Kidney (tissue), 14 donors: ENCODE results near the gene PFDN6. TPM values are rescaled to one million over a fixed set of nuclear protein-coding genes. Genes with fewer than 3 reads are reported as not detected.
A peak's percentile ranks its signal among the peaks of the same experiment; 100 is the strongest.

ENCODE experiments used
- DNase-seq, 5 donors: peaks; one replicate each; pipeline ENCODE4 v3.0.0-alpha.2; 2013 to 2020
- FAIRE-seq: peaks from 2 replicates; lab custom pipeline; 2012; peaks lifted over from hg19 to GRCh38; lab: Jason Lieb, UNC
- H3K27ac ChIP-seq, 2 donors: one replicate each; pipeline ENCODE4 v1.7.0; 2013; ENCODE audit warnings: low read depth in 2 of 2, low read length in 2 of 2, inconsistent platforms in 1 of 2
- H3K27me3 ChIP-seq: one replicate; pipeline ENCODE4 v1.7.1; 2013; ENCODE audit warnings: low read length, inconsistent platforms; ENCODE audit not compliant: control insufficient read depth, insufficient read depth
- H3K36me3 ChIP-seq, 3 donors: one replicate each; pipeline versions ENCODE4 v1.7.0 to v1.7.1; 2013; ENCODE audit warnings: low read length in 3 of 3, control low read depth in 1 of 3, inconsistent platforms in 1 of 3; ENCODE audit not compliant: insufficient read depth in 3 of 3, control insufficient read depth in 2 of 3
- H3K4me1 ChIP-seq, 3 donors: one replicate each; pipeline versions ENCODE4 v1.7.0 to v1.7.1; 2013; ENCODE audit warnings: low read length in 3 of 3, inconsistent platforms in 1 of 3, low read depth in 1 of 3; ENCODE audit not compliant: control insufficient read depth in 2 of 3, insufficient read depth in 2 of 3
- H3K4me3 ChIP-seq, 3 donors: one replicate each; pipeline versions ENCODE4 v1.7.0 to v1.8.1; 2013; ENCODE audit warnings: low read length in 3 of 3, control low read depth in 1 of 3, inconsistent platforms in 1 of 3
- H3K9ac ChIP-seq, 3 donors: one replicate each; pipeline versions ENCODE4 v1.7.0 to v1.7.1; 2013; ENCODE audit warnings: low read length in 3 of 3, control low read depth in 1 of 3, inconsistent platforms in 1 of 3
- H3K9me3 ChIP-seq, 3 donors: one replicate each; pipeline versions ENCODE4 v1.7.0 to v1.7.1; 2013; ENCODE audit warnings: low read length in 3 of 3, control low read depth in 1 of 3, inconsistent platforms in 1 of 3; ENCODE audit not compliant: control insufficient read depth in 2 of 3, insufficient read depth in 1 of 3
- intact Hi-C: fragments of 100-400 bp; cut with DNase I; formaldehyde crosslinking; loops from one replicate; pipeline ENCODE4 v1.11.1; 2022
- polyA plus RNA-seq: library from polyadenylated mRNA; stranded (reverse); fragments of 350-450 nt; fragmentation: Illumina TruSeq; extraction: RNeasy Lipid Tissue Mini Kit (QIAGEN cat#74804); gene quantifications from one replicate; pipeline ENCODE4 v1.2.3, GENCODE V29; 2014; ENCODE audit warnings: low read depth, low replicate concordance; ENCODE audit not compliant: insufficient read depth
- total RNA-seq: library from RNA; stranded (reverse); fragmentation: NEBNext Ultra II Directional; extraction: Animal tissue kit (Norgen Biotek cat#: 25700); gene quantifications from one replicate; pipeline ENCODE4 v1.2.1, GENCODE V29; 2021
- TF ChIP-seq, protein P1 (sequence below): IDR thresholded peaks from 3 replicates; pipeline ENCODE4 v1.5.1; 2012; ENCODE audit warnings: mild to moderate bottlenecking, moderate library complexity, borderline replicate concordance; ENCODE audit not compliant: insufficient read depth; ENCODE audit errors: extremely low read depth
- donor health status: control.
- donor health status: control.
- donor health status: control.
- donor health status: control.
- donor health status: control.
- donor health status: DM: yes; HTN: yes; CAD: no.
- donor health status: Normal renal cell carcinoma (clear cell type).

The PFDN6 gene
- total and polyA plus RNA-seq, 2 donors from 2014 or later, result 46.8 to 159 TPM

DNA sequence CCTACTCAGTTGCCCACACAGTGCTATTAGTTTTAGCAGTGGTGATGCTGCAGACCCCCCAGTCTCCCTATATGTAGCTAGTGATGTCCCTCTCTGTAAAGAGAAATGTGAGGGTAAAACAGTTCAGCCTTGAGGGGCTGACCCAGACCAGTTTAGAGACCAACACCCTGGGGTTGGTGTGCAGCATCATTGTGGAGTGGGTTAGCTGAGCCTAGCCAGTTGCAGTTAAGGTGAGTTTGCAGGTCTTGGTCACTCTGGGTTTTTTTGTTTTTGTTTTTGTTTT lies 12.9 kb upstream of the PFDN6 start:
- TF ChIP-seq, protein P1, sequence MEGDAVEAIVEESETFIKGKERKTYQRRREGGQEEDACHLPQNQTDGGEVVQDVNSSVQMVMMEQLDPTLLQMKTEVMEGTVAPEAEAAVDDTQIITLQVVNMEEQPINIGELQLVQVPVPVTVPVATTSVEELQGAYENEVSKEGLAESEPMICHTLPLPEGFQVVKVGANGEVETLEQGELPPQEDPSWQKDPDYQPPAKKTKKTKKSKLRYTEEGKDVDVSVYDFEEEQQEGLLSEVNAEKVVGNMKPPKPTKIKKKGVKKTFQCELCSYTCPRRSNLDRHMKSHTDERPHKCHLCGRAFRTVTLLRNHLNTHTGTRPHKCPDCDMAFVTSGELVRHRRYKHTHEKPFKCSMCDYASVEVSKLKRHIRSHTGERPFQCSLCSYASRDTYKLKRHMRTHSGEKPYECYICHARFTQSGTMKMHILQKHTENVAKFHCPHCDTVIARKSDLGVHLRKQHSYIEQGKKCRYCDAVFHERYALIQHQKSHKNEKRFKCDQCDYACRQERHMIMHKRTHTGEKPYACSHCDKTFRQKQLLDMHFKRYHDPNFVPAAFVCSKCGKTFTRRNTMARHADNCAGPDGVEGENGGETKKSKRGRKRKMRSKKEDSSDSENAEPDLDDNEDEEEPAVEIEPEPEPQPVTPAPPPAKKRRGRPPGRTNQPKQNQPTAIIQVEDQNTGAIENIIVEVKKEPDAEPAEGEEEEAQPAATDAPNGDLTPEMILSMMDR, result no peak
- H3K27me3 ChIP-seq, result no peaks in the 10 kb centered on the region
- intact Hi-C loops, result no loop called here
- no peak for FAIRE-seq
- peaks cover 9 to 26% (median 19%) of the 10 kb centered on the region in 3 donors for H3K36me3 ChIP-seq
- peak overlapping the region in 1 of 2 donors; percentile 81 for H3K27ac ChIP-seq
- peak overlapping the region; percentile 59 to 65 (median 62) for H3K4me3 ChIP-seq
- no peaks in the 10 kb centered on the region for H3K9me3 ChIP-seq
- DNase-seq, result no peak
- H3K4me1 ChIP-seq, result peaks cover 6 to 30% (median 16%) of the 10 kb centered on the region in 3 donors
- peak overlapping the region; percentile 17 to 27 (median 21) for H3K9ac ChIP-seq

DNA sequence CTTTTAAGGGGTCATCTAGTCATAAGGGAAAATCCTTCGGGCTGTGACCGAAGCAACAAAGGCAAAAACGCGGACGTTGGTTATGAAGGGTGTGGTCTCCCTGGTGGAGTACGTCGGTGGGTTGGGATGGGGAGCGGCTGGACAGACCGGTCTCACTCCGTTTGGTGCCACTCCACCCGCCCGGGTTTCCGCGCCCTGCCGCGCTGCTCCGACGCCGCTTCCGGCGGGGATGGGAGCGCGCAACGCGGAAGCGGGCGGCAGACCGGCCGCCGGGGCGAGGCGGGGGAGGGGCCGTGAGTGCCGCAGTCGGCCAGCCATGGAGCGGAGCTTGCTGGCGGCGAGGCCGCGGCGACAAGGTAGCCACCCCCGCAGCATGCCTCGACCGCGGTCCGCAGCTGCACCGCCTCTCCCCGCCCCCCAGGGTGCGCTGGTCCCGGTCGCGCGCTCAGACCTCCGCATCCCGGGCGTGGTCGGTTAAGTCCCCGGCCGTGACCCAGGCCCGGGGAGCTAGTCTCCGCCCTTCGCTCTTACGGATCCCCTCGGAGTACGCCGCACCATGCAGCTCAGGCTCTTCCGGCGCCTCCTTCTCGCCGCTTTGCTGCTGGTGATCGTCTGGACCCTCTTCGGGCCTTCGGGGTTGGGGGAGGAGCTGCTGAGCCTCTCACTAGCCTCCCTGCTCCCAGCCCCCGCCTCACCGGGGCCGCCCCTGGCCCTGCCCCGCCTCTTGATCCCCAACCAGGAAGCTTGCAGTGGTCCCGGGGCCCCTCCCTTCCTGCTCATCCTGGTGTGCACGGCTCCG lies 12.3 kb upstream of the PFDN6 start, which contains the start of gene B3GALT4:
Gene B3GALT4 (plus strand): TSS at position 260 of the 799 bp plus-strand sequence. CDS start 297 bp downstream, at position 557.
- TF ChIP-seq, protein P1, result no peak
- Histone ChIP-seq H3K27me3 (no peaks in the 10 kb centered on the region), H3K9ac (peak within 1 kb of the TSS; percentile 17 to 52 (median 21)), H3K9me3 (no peaks in the 10 kb centered on the region), H3K36me3 (peaks cover 9 to 28% (median 19%) of the 10 kb centered on the region in 3 donors), H3K4me1 (peaks cover 6 to 30% (median 16%) of the 10 kb centered on the region in 3 donors), H3K27ac (peak within 1 kb of the TSS; percentile 75 to 81), H3K4me3 (peak within 1 kb of the TSS; percentile 59 to 65 (median 62))
- intact Hi-C loops, result no loop called here
- FAIRE-seq (no peak), DNase-seq (peak; percentile 83 to 94 (median 91))

GRCh38 chr6:33277663-33278391 lies 11.6 kb upstream of the PFDN6 start:
- peaks cover 6 to 25% (median 11%) of the 10 kb centered on the region in 3 donors for H3K4me1 ChIP-seq

More at GRCh38 chr6:33277663-33278391, 11.6 kb upstream of the PFDN6 start:
- Histone ChIP-seq H3K36me3 (peaks cover 9 to 28% (median 20%) of the 10 kb centered on the region in 3 donors), H3K9ac (peak overlapping the region in 1 of 3 donors; percentile 21), H3K4me3 (peak overlapping the region in 2 of 3 donors; percentile 20 to 65), H3K9me3 (no peaks in the 10 kb centered on the region), H3K27me3 (no peaks in the 10 kb centered on the region), H3K27ac (peak overlapping the region; percentile 75 to 81)
- FAIRE-seq (no peak), DNase-seq (peak in 3 of 5 donors; percentile 3 to 81 (median 69))
- intact Hi-C loops, result no loop called here
- TF ChIP-seq, protein P1, result no peak
